PC-3 (cell line): ENCODE results near the gene ATP2A1. TPM values are rescaled to one million over a fixed set of nuclear protein-coding genes. Genes with fewer than 3 reads are reported as not detected.
A peak's percentile ranks its signal among the peaks of the same experiment; 100 is the strongest.

Experiments used
- ATAC-seq: fragments of 200-7000 bp; cut with Tn5 transposase; 2 replicates; pipeline ENCODE4 v1.9.1; 2020; ENCODE audit warnings: mild to moderate bottlenecking, moderate library complexity
- Bru-seq: library from RNA; stranded (reverse); fragments of 400-500 nt; gene quantifications from one replicate; lab custom pipeline; 2021; lab: Mats Ljungman, UMichigan
- BruChase-seq, 2 experiments: library from RNA; stranded (reverse); fragments of 400-500 nt; gene quantifications; one replicate each; lab custom pipeline; 2021; lab: Mats Ljungman, UMichigan
- BruUV-seq: library from RNA; stranded (reverse); fragments of 400-500 nt; replicated peaks from 2 replicates; lab custom pipeline; 2021; lab: Mats Ljungman, UMichigan
- CTCF ChIA-PET: fragments of 300-600 bp; sonication (Branson Sonifier 250); formaldehyde crosslinking; loops from one replicate; lab custom pipeline; 2022; ENCODE audit warnings: antibody characterized with exemption; lab: Charles Lee
- POLR2A ChIA-PET: fragments of 300-600 bp; sonication (Branson Sonifier 250); formaldehyde crosslinking; loops from one replicate; lab custom pipeline; 2022; ENCODE audit warnings: antibody characterized with exemption; ENCODE audit not compliant: unreplicated experiment; lab: Charles Lee
- DNase-seq: peaks from one replicate; pipeline ENCODE4 v3.0.0-alpha.2; 2015
- H2AFZ ChIP-seq: fragments of 300-600 bp; sonication (generic); 2 replicates; pipeline ENCODE4 v1.6.0; 2016; ENCODE audit warnings: antibody characterized with exemption, low read length
- H3F3A ChIP-seq: fragments of 300-600 bp; sonication (generic); one replicate; pipeline ENCODE4 v1.6.0; 2017; ENCODE audit warnings: antibody characterized with exemption, low read length, control low read depth, mild to moderate bottlenecking; ENCODE audit not compliant: unreplicated experiment
- H3K27ac ChIP-seq: fragments of 300-600 bp; sonication (generic); 2 replicates; pipeline ENCODE4 v1.5.1; 2016; ENCODE audit warnings: mild to moderate bottlenecking, low read length
- H3K27me3 ChIP-seq: fragments of 300-600 bp; sonication (generic); 2 replicates; pipeline ENCODE4 v1.6.1; 2016; ENCODE audit warnings: low read length, mixed read lengths
- H3K36me3 ChIP-seq: fragments of 300-600 bp; sonication (generic); 2 replicates; pipeline ENCODE4 v1.6.1; 2016; ENCODE audit warnings: low read depth, mixed run types, low read length, mixed read lengths
- H3K4me1 ChIP-seq: fragments of 300-600 bp; sonication (generic); 2 replicates; pipeline ENCODE4 v1.5.1; 2016; ENCODE audit warnings: low read length; ENCODE audit not compliant: insufficient read depth
- H3K4me2 ChIP-seq: fragments of 300-600 bp; sonication (generic); 2 replicates; pipeline ENCODE4 v1.6.0; 2016; ENCODE audit warnings: low read length
- H3K4me3 ChIP-seq: fragments of 300-600 bp; sonication (generic); 2 replicates; pipeline ENCODE4 v1.5.1; 2016; ENCODE audit warnings: mild to moderate bottlenecking, low read length, mixed read lengths
- H3K79me2 ChIP-seq: fragments of 300-600 bp; sonication (generic); 2 replicates; pipeline ENCODE4 v1.6.1; 2017; ENCODE audit warnings: low read length, mixed read lengths
- H3K9ac ChIP-seq: fragments of 300-600 bp; sonication (generic); 2 replicates; pipeline ENCODE4 v1.6.0; 2016; ENCODE audit warnings: mild to moderate bottlenecking, low read length
- H3K9me2 ChIP-seq: fragments of 300-600 bp; sonication (generic); replicated peaks from 2 replicates; pipeline ENCODE4 v1.6.1; 2016; ENCODE audit warnings: mixed run types, low read length, mixed read lengths
- H3K9me3 ChIP-seq: fragments of 300-600 bp; sonication (generic); 2 replicates; pipeline ENCODE4 v1.6.1; 2016; ENCODE audit warnings: low read length, mixed read lengths
- H4K20me1 ChIP-seq: fragments of 300-600 bp; sonication (generic); 2 replicates; pipeline ENCODE4 v1.6.1; 2016; ENCODE audit warnings: low read length, mixed read lengths
- EZH2 ChIP-seq: fragments of 300-600 bp; sonication (generic); IDR thresholded peaks from one replicate; pipeline ENCODE4 v1.6.1; 2017; ENCODE audit warnings: antibody characterized with exemption, mild to moderate bottlenecking, low read length; ENCODE audit not compliant: unreplicated experiment
- EZH2phosphoT487 ChIP-seq: fragments of 300-600 bp; sonication (generic); IDR thresholded peaks from 2 replicates; pipeline ENCODE4 v1.6.1; 2018; ENCODE audit warnings: mild to moderate bottlenecking, antibody characterized with exemption, low read length, borderline replicate concordance
- intact Hi-C: fragments of 100-400 bp; cut with micrococcal nuclease; formaldehyde crosslinking; loops from 2 replicates; pipeline ENCODE4 v1.9.0; 2023
- long read RNA-seq: library from polyadenylated mRNA; unstranded; transcript quantifications from one replicate; pipeline ENCODE4 v2.0.0, GENCODE V29; 2021; ENCODE audit not compliant: unreplicated experiment
- total RNA-seq: library from RNA; depleted of rRNA; stranded (reverse); fragments of >200 nt; gene quantifications from 2 replicates; pipeline ENCODE4 v1.2.3, GENCODE V29; 2014; rRNA removed
- TF ChIP-seq, protein P1 (sequence below): fragments of 300-600 bp; sonication (generic); conservative IDR thresholded peaks from 2 replicates; pipeline ENCODE4 v1.5.1; 2017; ENCODE audit warnings: antibody characterized with exemption, low read depth, mild to moderate bottlenecking, low read length

The ATP2A1 gene
- total RNA-seq (0.23 and 0.87 TPM in 2 replicates), Bru-seq, nascent RNA (percentile 30 among the genes with signal in this experiment), BruChase-seq, experiment 1, labeled RNA remaining after a 6-hour chase (percentile 59 among the genes with signal in this experiment), BruChase-seq, experiment 2, labeled RNA remaining after a 2-hour chase (percentile 45 among the genes with signal in this experiment)
- long read RNA-seq, partial matches to known transcripts: 2 of 4 reads
- long read RNA-seq, other reads (novel, unspliced or antisense): 2 of 4 reads

DNA sequence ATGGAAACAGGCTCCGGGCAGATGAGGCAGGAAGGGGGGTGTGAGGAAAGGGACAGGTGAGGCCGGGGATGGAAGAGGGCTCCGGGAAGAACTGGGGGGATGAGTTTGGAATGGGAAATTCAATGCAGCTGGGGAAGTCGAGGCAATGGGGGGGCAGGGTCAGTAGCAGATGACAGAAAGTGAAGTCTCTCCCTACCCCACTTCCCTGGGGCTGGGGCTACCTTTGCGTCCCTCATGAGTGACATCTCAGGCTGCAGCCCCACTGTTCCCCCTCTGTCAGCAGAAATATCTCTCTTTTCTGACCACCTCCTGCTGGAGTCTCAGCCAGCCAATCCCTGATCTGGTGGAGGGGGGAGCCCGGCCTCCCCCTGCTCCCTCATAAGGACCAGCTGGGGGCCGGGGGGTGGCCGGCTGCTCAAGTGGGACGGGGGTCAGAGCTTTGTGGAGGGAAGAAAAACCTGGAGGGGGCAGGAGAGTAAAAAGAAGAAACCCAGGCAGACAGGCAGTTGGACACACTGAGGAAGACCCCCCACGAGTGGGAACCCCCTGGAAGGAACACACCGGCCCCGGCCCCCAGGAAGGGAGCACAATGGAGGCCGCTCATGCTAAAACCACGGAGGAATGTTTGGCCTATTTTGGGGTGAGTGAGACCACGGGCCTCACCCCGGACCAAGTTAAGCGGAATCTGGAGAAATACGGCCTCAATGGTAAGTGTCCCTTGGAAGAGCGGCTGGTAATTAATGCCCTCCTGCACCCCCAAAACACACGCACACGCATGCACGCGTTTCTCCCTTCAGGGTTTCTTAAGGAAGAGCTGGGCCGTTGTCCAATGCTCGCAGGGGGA, at the start of gene ATP2A1:
Gene ATP2A1, plus strand, starts transcription at position 406 of the 844 bp plus-strand sequence. Its CDS starts 184 bp downstream, at position 590.
- Histone ChIP-seq H3K9ac (peak within 1 kb of the TSS; percentile 73), H3K27ac (no peak within 1 kb of the TSS), H4K20me1 (no peaks in the 10 kb centered on the region), H3K4me2 (peak within 1 kb of the TSS; percentile 100), H3K36me3 (no peaks in the 10 kb centered on the region; the same call in 1 of the 2 replicates), H3F3A (no peaks in the 10 kb centered on the region), H3K4me3 (peak within 1 kb of the TSS; percentile 84), H3K79me2 (no peaks in the 10 kb centered on the region), H3K9me3 (no peaks in the 10 kb centered on the region), H2AFZ (peak within 1 kb of the TSS; percentile 93), H3K27me3 (no peaks in the 10 kb centered on the region), H3K4me1 (peaks cover 8% of the 10 kb centered on the region; the same call in 1 of the 2 replicates), H3K9me2 (no peaks in the 10 kb centered on the region)
- BruUV-seq: TSS peak; percentile 14
- intact Hi-C loops: no loop called here
- TF ChIP-seq EZH2 (no peak), EZH2phosphoT487 (no peak)
- TF ChIP-seq, protein P1, sequence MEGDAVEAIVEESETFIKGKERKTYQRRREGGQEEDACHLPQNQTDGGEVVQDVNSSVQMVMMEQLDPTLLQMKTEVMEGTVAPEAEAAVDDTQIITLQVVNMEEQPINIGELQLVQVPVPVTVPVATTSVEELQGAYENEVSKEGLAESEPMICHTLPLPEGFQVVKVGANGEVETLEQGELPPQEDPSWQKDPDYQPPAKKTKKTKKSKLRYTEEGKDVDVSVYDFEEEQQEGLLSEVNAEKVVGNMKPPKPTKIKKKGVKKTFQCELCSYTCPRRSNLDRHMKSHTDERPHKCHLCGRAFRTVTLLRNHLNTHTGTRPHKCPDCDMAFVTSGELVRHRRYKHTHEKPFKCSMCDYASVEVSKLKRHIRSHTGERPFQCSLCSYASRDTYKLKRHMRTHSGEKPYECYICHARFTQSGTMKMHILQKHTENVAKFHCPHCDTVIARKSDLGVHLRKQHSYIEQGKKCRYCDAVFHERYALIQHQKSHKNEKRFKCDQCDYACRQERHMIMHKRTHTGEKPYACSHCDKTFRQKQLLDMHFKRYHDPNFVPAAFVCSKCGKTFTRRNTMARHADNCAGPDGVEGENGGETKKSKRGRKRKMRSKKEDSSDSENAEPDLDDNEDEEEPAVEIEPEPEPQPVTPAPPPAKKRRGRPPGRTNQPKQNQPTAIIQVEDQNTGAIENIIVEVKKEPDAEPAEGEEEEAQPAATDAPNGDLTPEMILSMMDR: no peak
- ATAC-seq (no peak), DNase-seq (no peak)
- POLR2A ChIA-PET: no interaction called here
- CTCF ChIA-PET: no interaction called here

DNA sequence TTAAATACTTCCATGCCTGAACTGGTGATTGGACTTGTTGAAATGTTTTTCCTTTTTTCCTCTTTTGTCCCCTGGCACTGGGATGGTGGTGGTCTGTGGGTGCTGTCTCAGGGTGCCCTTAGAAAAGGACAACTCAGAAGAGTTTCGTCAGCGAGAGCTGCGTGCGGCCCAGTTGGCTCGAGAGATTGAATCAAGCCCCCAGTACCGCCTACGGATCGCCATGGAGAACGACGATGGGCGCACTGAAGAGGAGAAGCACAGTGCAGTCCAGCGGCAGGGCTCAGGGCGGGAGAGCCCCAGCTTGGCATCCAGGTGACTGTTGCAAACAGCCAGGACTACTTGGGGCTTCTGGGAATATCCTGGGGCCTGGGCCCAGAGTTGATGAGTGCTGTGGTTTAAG, 48.5 kb upstream of the ATP2A1 start:
- Histone ChIP-seq H3K9me3 (no peaks in the 10 kb centered on the region), H3K9me2 (no peaks in the 10 kb centered on the region), H3K79me2 (peaks cover 35% of the 10 kb centered on the region), H3F3A (no peaks in the 10 kb centered on the region), H3K27ac (no peak overlapping the region), H2AFZ (no peak overlapping the region), H3K9ac (no peak overlapping the region), H3K4me2 (no peak overlapping the region), H3K27me3 (no peaks in the 10 kb centered on the region), H3K4me1 (peaks cover 17% of the 10 kb centered on the region), H4K20me1 (peaks cover 23% of the 10 kb centered on the region), H3K36me3 (peaks cover 76% of the 10 kb centered on the region), H3K4me3 (no peak overlapping the region)
- no peak for TF ChIP-seq EZH2phosphoT487
- no peak for TF ChIP-seq EZH2
- TF ChIP-seq, protein P1: no peak
- ATAC-seq (no peak), DNase-seq (no peak)
- intact Hi-C loops: no loop called here
- POLR2A ChIA-PET: no interaction called here
- CTCF ChIA-PET: no interaction called here
- no TSS peak for BruUV-seq
